GM23338 (cell line): ENCODE results near the gene TMEM63C. TPM values are rescaled to one million over a fixed set of nuclear protein-coding genes. Genes with fewer than 3 reads are reported as not detected.

Source experiments
- ATAC-seq: fragments of 200-7000 bp; cut with Tn5 transposase; 3 replicates; pipeline ENCODE4 v1.9.1; 2020
- DNase-seq: peaks from one replicate; pipeline ENCODE4 v3.0.0-alpha.2; 2015; ENCODE audit warnings: low spot score
- H2AFZ ChIP-seq: fragments of 200-600 bp; sonication (generic); 2 replicates; pipeline ENCODE4 v1.8.0; 2016; ENCODE audit warnings: antibody characterized with exemption, mild to moderate bottlenecking, moderate library complexity
- H3F3A ChIP-seq: fragments of 200-600 bp; sonication (generic); replicated peaks from 2 replicates; pipeline ENCODE4 v1.8.0; 2017; ENCODE audit warnings: antibody characterized with exemption, mixed run types, low read depth
- H3K27ac ChIP-seq: fragments of 200-600 bp; sonication (generic); 2 replicates; pipeline ENCODE4 v1.6.1; 2016; ENCODE audit warnings: low read depth
- H3K27me3 ChIP-seq: fragments of 200-600 bp; sonication (generic); 2 replicates; pipeline ENCODE4 v1.8.0; 2016; ENCODE audit warnings: mild to moderate bottlenecking, mixed run types, moderate library complexity; ENCODE audit not compliant: insufficient read depth
- H3K36me3 ChIP-seq: fragments of 200-600 bp; sonication (generic); 2 replicates; pipeline ENCODE4 v1.8.0; 2016; ENCODE audit warnings: mild to moderate bottlenecking; ENCODE audit not compliant: insufficient read depth
- H3K4me1 ChIP-seq: fragments of 200-600 bp; sonication (generic); 2 replicates; pipeline ENCODE4 v1.8.0; 2016; ENCODE audit warnings: mild to moderate bottlenecking, moderate library complexity; ENCODE audit not compliant: insufficient read depth
- H3K4me2 ChIP-seq: fragments of 200-600 bp; sonication (generic); 2 replicates; pipeline ENCODE4 v1.7.1; 2017; ENCODE audit warnings: mixed run types
- H3K4me3 ChIP-seq: fragments of 200-600 bp; sonication (generic); 2 replicates; pipeline ENCODE4 v1.6.1; 2016; ENCODE audit warnings: mixed run types
- H3K79me2 ChIP-seq: fragments of 200-600 bp; sonication (generic); replicated peaks from 2 replicates; pipeline ENCODE4 v1.8.0; 2017; ENCODE audit warnings: mild to moderate bottlenecking; ENCODE audit not compliant: insufficient read depth
- H3K9me2 ChIP-seq: fragments of 200-600 bp; sonication (generic); 2 replicates; pipeline ENCODE4 v1.8.0; 2017; ENCODE audit not compliant: insufficient read depth
- H4K20me1 ChIP-seq: fragments of 200-600 bp; sonication (generic); replicated peaks from 2 replicates; pipeline ENCODE4 v1.8.0; 2017; ENCODE audit warnings: mild to moderate bottlenecking; ENCODE audit not compliant: insufficient read depth
- H3K27ac Mint-ChIP-seq: 2 replicates; pipeline ENCODE4 v1.8.0; 2020; ENCODE audit warnings: inconsistent platforms, mild to moderate bottlenecking, moderate library complexity, mixed read lengths
- H3K27me3 Mint-ChIP-seq: 3 replicates; pipeline ENCODE4 v1.8.0; 2022; ENCODE audit warnings: low read depth, mild to moderate bottlenecking, moderate library complexity, mixed read lengths, inconsistent platforms; ENCODE audit not compliant: insufficient read depth, poor library complexity
- H3K36me3 Mint-ChIP-seq: 3 replicates; pipeline ENCODE4 v1.8.0; 2021; ENCODE audit warnings: low read depth, mild to moderate bottlenecking, inconsistent platforms, moderate library complexity, mixed read lengths
- H3K4me1 Mint-ChIP-seq: 3 replicates; pipeline ENCODE4 v1.8.0; 2020; ENCODE audit warnings: mild to moderate bottlenecking, inconsistent platforms, mixed read lengths
- H3K4me3 Mint-ChIP-seq: 3 replicates; pipeline ENCODE4 v1.8.0; 2021; ENCODE audit warnings: moderate library complexity, mild to moderate bottlenecking, inconsistent platforms, mixed read lengths
- H3K9me3 Mint-ChIP-seq: 3 replicates; pipeline ENCODE4 v1.8.0; 2020; ENCODE audit warnings: moderate library complexity, mild to moderate bottlenecking, inconsistent platforms, mixed read lengths
- ETS1 ChIP-seq: IDR thresholded peaks from 2 replicates; pipeline ENCODE4 v1.6.1; 2016; ENCODE audit warnings: antibody characterized with exemption
- JUNB ChIP-seq: IDR thresholded peaks from one replicate; pipeline ENCODE4 v1.6.1; 2016; ENCODE audit warnings: antibody characterized with exemption; ENCODE audit not compliant: unreplicated experiment
- ZNF462 ChIP-seq: fragments of 250-450 bp; sonication (Bioruptor Pico); IDR thresholded peaks from 2 replicates; pipeline ENCODE4 v1.5.0; 2020; ENCODE audit warnings: mild to moderate bottlenecking, moderate library complexity
- polyA plus RNA-seq: library from polyadenylated mRNA; unstranded; fragments of >200 nt; fragmentation: Nextera tagmentation; extraction: Ambion mirVana; gene quantifications from 2 replicates; pipeline ENCODE4 v1.2.1, GENCODE V29; 2016
- total RNA-seq: library from RNA; depleted of rRNA; stranded (reverse); fragments of >200 nt; shearing (Covaris generic); gene quantifications from 2 replicates; pipeline ENCODE4 v1.2.3, GENCODE V29; 2014

The TMEM63C gene
- total and polyA plus RNA-seq, 2 experiments from 2014 or later = 2.1 to 6.3 TPM

- DNase-seq = no peak
- no peaks in the 10 kb centered on the region for H3F3A ChIP-seq
- H3K36me3 ChIP-seq = no peaks in the 10 kb centered on the region
- peaks cover 13% of the 10 kb centered on the region; the same call in 1 of the 2 replicates for H3K4me1 ChIP-seq
- H3K9me3 Mint-ChIP-seq = no peaks in the 10 kb centered on the region; the same call in 2 of the 3 replicates
- H3K79me2 ChIP-seq = no peaks in the 10 kb centered on the region
- H3K4me3 Mint-ChIP-seq = peak overlapping the region; percentile 78
- H3K36me3 Mint-ChIP-seq = no peaks in the 10 kb centered on the region
- H3K27me3 ChIP-seq = no peaks in the 10 kb centered on the region
- no peaks in the 10 kb centered on the region for H4K20me1 ChIP-seq
- peak; percentile 18 for ATAC-seq
- peak overlapping the region; percentile 60; the same call in 1 of the 2 replicates for H3K27ac Mint-ChIP-seq
- H3K4me2 ChIP-seq = peak overlapping the region; percentile 69
- peaks cover 24% of the 10 kb centered on the region for H3K27me3 Mint-ChIP-seq
- H3K4me3 ChIP-seq = peak overlapping the region; percentile 90; the same call in 1 of the 2 replicates
- TF ChIP-seq ETS1 (peak; percentile 58; the same call in 1 of the 2 replicates), ZNF462 (CRISPR knock-in tag) (no peak), JUNB (peak; percentile 94)
- H3K27ac ChIP-seq = peak overlapping the region; percentile 36
- peaks cover 14% of the 10 kb centered on the region for H3K4me1 Mint-ChIP-seq
- H3K9me2 ChIP-seq = no peaks in the 10 kb centered on the region
- H2AFZ ChIP-seq = peak overlapping the region; percentile 96
Measured at GRCh38 chr14:77180726-77181602, 634 bp upstream of the TMEM63C start.
